A673 (cell line): ENCODE measurements around the gene VAV1. TPM values are rescaled to one million over a fixed set of nuclear protein-coding genes. Genes with fewer than 3 reads are reported as not detected.

Experiments used
- BruUV-seq: library from RNA; stranded (reverse); fragments of 400-500 nt; replicated peaks from 2 replicates; lab custom pipeline; 2021; lab: Mats Ljungman, UMichigan
- CTCF ChIA-PET: fragments of 300-600 bp; sonication (Branson Sonifier 250); formaldehyde crosslinking; loops from one replicate; lab custom pipeline; 2022; ENCODE audit warnings: antibody characterized with exemption; lab: Charles Lee
- POLR2A ChIA-PET: fragments of 300-600 bp; sonication (Branson Sonifier 250); formaldehyde crosslinking; loops from one replicate; lab custom pipeline; 2022; ENCODE audit warnings: antibody characterized with exemption; ENCODE audit not compliant: low non-redundant PET; lab: Charles Lee
- DNase-seq: peaks from one replicate; pipeline ENCODE4 v3.0.0-alpha.2; 2015; ENCODE audit warnings: low spot score
- H3K27ac ChIP-seq: fragments of 200-600 bp; sonication (generic); 2 replicates; pipeline ENCODE4 v1.5.1; 2016; ENCODE audit warnings: mixed run types, low read depth, mild to moderate bottlenecking, mixed read lengths, antibody characterized with exemption, low read length; ENCODE audit not compliant: poor library complexity, severe bottlenecking
- H3K27me3 ChIP-seq: fragments of 200-600 bp; sonication (generic); replicated peaks from 2 replicates; pipeline ENCODE4 v1.6.1; 2017; ENCODE audit warnings: mixed run types, low read depth, mild to moderate bottlenecking, mixed read lengths, antibody characterized with exemption, low read length; ENCODE audit not compliant: insufficient read depth, poor library complexity
- H3K36me3 ChIP-seq: fragments of 200-600 bp; sonication (generic); 2 replicates; pipeline ENCODE4 v1.6.1; 2016; ENCODE audit warnings: mixed run types, mild to moderate bottlenecking, mixed read lengths, antibody characterized with exemption, low read length; ENCODE audit not compliant: insufficient read depth, poor library complexity, severe bottlenecking
- H3K4me1 ChIP-seq: fragments of 200-600 bp; sonication (generic); 2 replicates; pipeline ENCODE4 v1.6.1; 2017; ENCODE audit warnings: mixed run types, mild to moderate bottlenecking, mixed read lengths, antibody characterized with exemption, low read length; ENCODE audit not compliant: insufficient read depth, poor library complexity, severe bottlenecking
- H3K4me3 ChIP-seq: fragments of 200-600 bp; sonication (generic); 2 replicates; pipeline ENCODE4 v1.5.1; 2016; ENCODE audit warnings: low read depth, mixed run types, mild to moderate bottlenecking, mixed read lengths, low read length; ENCODE audit not compliant: poor library complexity, severe bottlenecking
- H3K9me3 ChIP-seq: fragments of 200-600 bp; sonication (generic); 2 replicates; pipeline ENCODE4 v1.6.1; 2016; ENCODE audit warnings: mixed run types, low read depth, mild to moderate bottlenecking, mixed read lengths, antibody characterized with exemption, low read length; ENCODE audit not compliant: poor library complexity, severe bottlenecking
- CTCF ChIP-seq: fragments of 300-800, 200-600 bp; sonication (generic); conservative IDR thresholded peaks from 2 replicates; pipeline ENCODE4 v1.5.1; 2017; ENCODE audit warnings: low read depth, mild to moderate bottlenecking, antibody characterized with exemption, low read length, moderate library complexity, mixed read lengths
- EZH2 ChIP-seq: fragments of 200-600 bp; sonication (generic); IDR thresholded peaks from 2 replicates; pipeline ENCODE4 v1.6.1; 2017; ENCODE audit warnings: borderline replicate concordance, low read depth, mild to moderate bottlenecking, mixed read lengths, antibody characterized with exemption, low read length; ENCODE audit not compliant: poor library complexity, severe bottlenecking
- intact Hi-C: fragments of 100-400 bp; cut with micrococcal nuclease; formaldehyde crosslinking; loops from one replicate; pipeline ENCODE4 v1.10.0; 2022; ENCODE audit not compliant: unreplicated experiment
- total RNA-seq: library from RNA; stranded (reverse); gene quantifications from 2 replicates; pipeline ENCODE4 v1.2.3, GENCODE V29; 2021

VAV1 gene
- total RNA-seq, 1 experiment from 2014 or later: 51.6 TPM

GRCh38 chr19:6739883-6740588 is 32.5 kb upstream of the VAV1 start:
- CTCF ChIA-PET: interaction anchor here (0.5 kb wide), 1 partner anchor 541 kb away, joined by 11 read pairs; no protein-coding TSS in a partner anchor
- POLR2A ChIA-PET: no interaction called here
- TF ChIP-seq EZH2 (no peak), CTCF (no peak)
- H3K4me1 ChIP-seq: peaks cover 49% of the 10 kb centered on the region
- DNase-seq: no peak
- no peaks in the 10 kb centered on the region for H3K9me3 ChIP-seq
- intact Hi-C loops: loop anchor here (5.0 kb wide), 3 partner anchors 62 to 223 kb away; no protein-coding TSS in a partner anchor
- H3K27ac ChIP-seq: peak overlapping the region; percentile 82
- BruUV-seq: no TSS peak
- H3K36me3 ChIP-seq: peaks cover 28% of the 10 kb centered on the region
- H3K4me3 ChIP-seq: peak overlapping the region; percentile 89
- H3K27me3 ChIP-seq: no peaks in the 10 kb centered on the region

- ChIA-PET CTCF (interaction anchor here (0.5 kb wide), 1 partner anchor 542 kb away, joined by 11 read pairs; no protein-coding TSS in a partner anchor), POLR2A (no interaction called here)
- Histone ChIP-seq H3K4me3 (peak overlapping the region; percentile 89), H3K27me3 (no peaks in the 10 kb centered on the region), H3K27ac (peak overlapping the region; percentile 82), H3K9me3 (no peaks in the 10 kb centered on the region), H3K36me3 (peaks cover 34% of the 10 kb centered on the region), H3K4me1 (peaks cover 48% of the 10 kb centered on the region)
- intact Hi-C loops: no loop called here
- BruUV-seq: no TSS peak
- DNase-seq: no peak
- TF ChIP-seq EZH2 (no peak), CTCF (no peak)
Measured at GRCh38 chr19:6740589-6741343, 31.7 kb upstream of the VAV1 start.

- no peak overlapping the region for H3K4me3 ChIP-seq
- POLR2A ChIA-PET: no interaction called here
- no peaks in the 10 kb centered on the region for H3K27me3 ChIP-seq
- TF ChIP-seq EZH2: no peak
- TF ChIP-seq CTCF: no peak
- H3K36me3 ChIP-seq: peaks cover 56% of the 10 kb centered on the region
- DNase-seq: no peak
- H3K4me1 ChIP-seq: peaks cover 41% of the 10 kb centered on the region
- H3K9me3 ChIP-seq: no peaks in the 10 kb centered on the region
- H3K27ac ChIP-seq: peak overlapping the region; percentile 16
- CTCF ChIA-PET: no interaction called here
- intact Hi-C loops: no loop called here
- BruUV-seq: no TSS peak
Measured at GRCh38 chr19:6743066-6743465, 29.4 kb upstream of the VAV1 start.
